WERI-Rb-1 (cell line): Measurements from ENCODE around the gene NKAIN2.

Experiments used
- DNase-seq: peaks from one replicate; pipeline ENCODE4 v3.0.0-alpha.2; 2020
- H3K27ac ChIP-seq: fragments of 250-450 bp; sonication (Bioruptor Pico); 2 replicates; pipeline ENCODE4 v1.5.1; 2020; ENCODE audit warnings: mild to moderate bottlenecking, moderate library complexity
- H3K27me3 ChIP-seq: fragments of 250-450 bp; sonication (Bioruptor Pico); 2 replicates; pipeline ENCODE4 v1.5.1; 2021; ENCODE audit warnings: mild to moderate bottlenecking, low read depth, moderate library complexity; ENCODE audit not compliant: insufficient read depth, severe bottlenecking
- H3K36me3 ChIP-seq: fragments of 250-450 bp; sonication (Bioruptor Pico); 2 replicates; pipeline ENCODE4 v1.5.1; 2020; ENCODE audit warnings: mild to moderate bottlenecking, moderate library complexity
- H3K4me3 ChIP-seq: 2 replicates; pipeline ENCODE4 v1.5.1; 2011; ENCODE audit warnings: low read depth, mild to moderate bottlenecking, control low read depth, low read length
- H3K9me3 ChIP-seq: fragments of 250-450 bp; sonication (Bioruptor Pico); 2 replicates; pipeline ENCODE4 v1.5.1; 2021; ENCODE audit warnings: mild to moderate bottlenecking, moderate library complexity; ENCODE audit not compliant: severe bottlenecking
- CTCF ChIP-seq: IDR thresholded peaks from 2 replicates; pipeline ENCODE4 v1.5.1; 2011; ENCODE audit warnings: low read depth, mild to moderate bottlenecking, control low read depth, inconsistent platforms, low read length

Gene NKAIN2

GRCh38 chr6:124078169-124078568 lies 274.5 kb downstream of the NKAIN2 start:
- TF ChIP-seq CTCF, result no peak
- Histone ChIP-seq H3K27me3 (no peaks in the 10 kb centered on the region), H3K36me3 (no peaks in the 10 kb centered on the region), H3K27ac (no peak overlapping the region), H3K4me3 (no peak overlapping the region), H3K9me3 (no peaks in the 10 kb centered on the region)
- DNase-seq, result no peak

- Histone ChIP-seq H3K27ac (no peak overlapping the region), H3K4me3 (no peak overlapping the region), H3K9me3 (no peaks in the 10 kb centered on the region), H3K36me3 (no peaks in the 10 kb centered on the region), H3K27me3 (no peaks in the 10 kb centered on the region)
- TF ChIP-seq CTCF, result no peak
- no peak for DNase-seq
These were observed 276.8 kb downstream of the NKAIN2 start for GRCh38 chr6:124080483-124080882.

DNA sequence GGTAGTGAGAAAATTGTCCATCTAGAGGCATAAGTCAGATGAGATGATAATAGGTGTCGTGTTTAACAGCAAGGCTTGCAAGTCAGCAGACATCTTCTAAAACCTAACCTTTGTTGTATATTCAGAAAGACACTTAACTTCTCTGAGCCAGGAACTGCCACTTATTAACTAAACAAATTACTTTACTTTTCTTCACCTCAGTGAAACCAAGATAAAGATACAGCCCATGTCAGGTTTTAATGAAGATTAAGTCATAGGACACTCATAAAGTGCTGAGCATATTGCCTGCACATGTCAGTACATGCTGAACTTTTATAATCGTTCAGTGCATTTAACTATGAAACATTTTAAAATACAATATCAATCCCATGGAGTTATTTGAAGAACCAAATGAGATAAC lies 286.8 kb downstream of the NKAIN2 start:
- TF ChIP-seq CTCF, result no peak
- H3K27me3 ChIP-seq, result no peaks in the 10 kb centered on the region
- H3K36me3 ChIP-seq, result no peaks in the 10 kb centered on the region
- no peak overlapping the region for H3K27ac ChIP-seq
- no peaks in the 10 kb centered on the region for H3K9me3 ChIP-seq
- H3K4me3 ChIP-seq, result no peak overlapping the region
- DNase-seq, result no peak

GRCh38 chr6:124099520-124099919 lies 295.9 kb downstream of the NKAIN2 start:
- H3K36me3 ChIP-seq, result no peaks in the 10 kb centered on the region
- DNase-seq, result no peak
- H3K9me3 ChIP-seq, result no peaks in the 10 kb centered on the region
- no peak overlapping the region for H3K27ac ChIP-seq
- no peaks in the 10 kb centered on the region for H3K27me3 ChIP-seq
- H3K4me3 ChIP-seq, result no peak overlapping the region
- TF ChIP-seq CTCF, result no peak

DNA sequence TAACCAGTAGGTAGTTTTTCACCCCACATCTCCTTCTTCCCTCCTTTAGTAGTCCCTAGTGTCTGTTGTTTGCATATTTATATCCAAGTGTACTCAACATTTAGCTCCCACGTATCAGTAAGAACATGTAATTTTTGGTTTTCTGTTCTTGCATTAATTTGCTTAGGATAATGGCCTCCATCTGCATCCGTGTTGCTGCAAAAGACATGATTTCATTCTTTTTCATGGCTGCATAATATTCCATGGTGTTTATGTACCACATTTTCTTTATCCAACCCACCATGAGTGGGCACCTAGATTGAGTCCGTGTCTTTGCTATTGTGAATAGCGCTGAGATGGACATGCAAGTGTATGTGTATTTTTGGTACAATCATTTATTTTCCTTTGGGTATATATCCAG lies 306.8 kb downstream of the NKAIN2 start:
- H3K27me3 ChIP-seq, result no peaks in the 10 kb centered on the region
- DNase-seq, result no peak
- no peak overlapping the region for H3K27ac ChIP-seq
- TF ChIP-seq CTCF, result no peak
- no peaks in the 10 kb centered on the region for H3K9me3 ChIP-seq
- no peaks in the 10 kb centered on the region for H3K36me3 ChIP-seq
- no peak overlapping the region for H3K4me3 ChIP-seq

- Histone ChIP-seq H3K36me3 (no peaks in the 10 kb centered on the region), H3K27ac (no peak overlapping the region; the same call in 1 of the 2 replicates), H3K27me3 (no peaks in the 10 kb centered on the region), H3K4me3 (no peak overlapping the region), H3K9me3 (no peaks in the 10 kb centered on the region)
- DNase-seq, result peak; percentile 75
- TF ChIP-seq CTCF, result no peak
These were observed 315.9 kb downstream of the NKAIN2 start for GRCh38 chr6:124119596-124119995.
